ENCODE measurements around the gene OR10H4.

DNA sequence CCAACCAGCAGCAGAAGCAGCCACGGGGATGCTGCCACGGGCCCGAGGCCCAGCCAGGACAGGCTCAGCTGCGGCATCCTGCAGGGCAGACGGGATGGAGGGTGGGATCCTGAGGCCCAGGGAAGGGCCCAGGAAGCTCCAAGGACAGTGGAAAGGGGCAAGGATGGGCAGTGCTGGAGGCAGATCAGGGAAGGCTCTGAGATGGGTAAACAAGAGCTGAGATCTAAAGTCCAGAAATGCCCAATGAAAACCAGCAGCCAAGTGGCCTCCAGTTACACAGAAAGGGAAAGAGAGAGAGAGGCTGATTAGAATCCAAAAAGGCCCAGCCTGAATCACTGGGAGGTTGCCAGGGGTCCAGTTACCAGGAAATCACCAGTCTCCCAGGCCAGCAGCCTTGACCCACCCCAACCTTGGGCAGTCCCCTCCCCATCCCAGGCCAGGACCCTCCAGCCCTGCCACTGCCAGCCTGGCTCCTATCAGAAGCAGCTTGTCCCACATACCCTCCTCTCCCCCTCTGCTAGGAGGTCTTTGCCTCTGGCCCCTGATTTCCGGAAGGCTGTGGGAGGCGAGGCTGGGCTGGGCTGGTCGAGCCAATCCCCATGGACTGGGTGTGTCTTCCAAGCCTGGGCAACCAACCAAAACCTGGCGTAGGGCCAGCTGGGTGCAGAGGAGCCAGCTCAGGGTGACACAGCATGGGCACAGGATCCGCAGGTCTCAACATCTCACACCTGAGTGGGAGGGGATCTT lies 14.3 kb upstream of the OR10H4 start, which contains the start of gene CYP4F11:
- TF ChIP-seq EZH2 (IDR thresholded peaks at IDR 0.05; ENCODE audit: borderline replicate concordance, low read length), result no peak
- TF ChIP-seq, protein P1, sequence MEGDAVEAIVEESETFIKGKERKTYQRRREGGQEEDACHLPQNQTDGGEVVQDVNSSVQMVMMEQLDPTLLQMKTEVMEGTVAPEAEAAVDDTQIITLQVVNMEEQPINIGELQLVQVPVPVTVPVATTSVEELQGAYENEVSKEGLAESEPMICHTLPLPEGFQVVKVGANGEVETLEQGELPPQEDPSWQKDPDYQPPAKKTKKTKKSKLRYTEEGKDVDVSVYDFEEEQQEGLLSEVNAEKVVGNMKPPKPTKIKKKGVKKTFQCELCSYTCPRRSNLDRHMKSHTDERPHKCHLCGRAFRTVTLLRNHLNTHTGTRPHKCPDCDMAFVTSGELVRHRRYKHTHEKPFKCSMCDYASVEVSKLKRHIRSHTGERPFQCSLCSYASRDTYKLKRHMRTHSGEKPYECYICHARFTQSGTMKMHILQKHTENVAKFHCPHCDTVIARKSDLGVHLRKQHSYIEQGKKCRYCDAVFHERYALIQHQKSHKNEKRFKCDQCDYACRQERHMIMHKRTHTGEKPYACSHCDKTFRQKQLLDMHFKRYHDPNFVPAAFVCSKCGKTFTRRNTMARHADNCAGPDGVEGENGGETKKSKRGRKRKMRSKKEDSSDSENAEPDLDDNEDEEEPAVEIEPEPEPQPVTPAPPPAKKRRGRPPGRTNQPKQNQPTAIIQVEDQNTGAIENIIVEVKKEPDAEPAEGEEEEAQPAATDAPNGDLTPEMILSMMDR (conservative IDR thresholded peaks at IDR 0.05 in 1 of 2, IDR thresholded peaks at IDR 0.05 in 1 of 2; ENCODE audit: extremely low read depth in 1 of 2, insufficient read depth in 1 of 2, low read depth in 1 of 2, low read length in 2 of 2), result no peak

All from mammary epithelial cell (primary cell).